Erythroblast (primary cell): ENCODE data around the gene NSMCE3.

Experiments used
- GATA1 ChIP-seq: IDR thresholded peaks from 2 replicates; pipeline ENCODE4 v1.6.1; 2011; ENCODE audit warnings: low read depth, mild to moderate bottlenecking, control low read depth, low read length, moderate library complexity
- POLR2A ChIP-seq: IDR thresholded peaks from 2 replicates; pipeline ENCODE4 v1.6.1; 2011; ENCODE audit warnings: mild to moderate bottlenecking, low read length

GRCh38 chr15:29278436-29279105, 8.9 kb upstream of the NSMCE3 start:
- TF ChIP-seq POLR2A, result no peak
- no peak for TF ChIP-seq GATA1
